OCI-LY7 (cell line): Measurements from ENCODE around the gene SEMA5A. TPM values are rescaled to one million over a fixed set of nuclear protein-coding genes. Genes with fewer than 3 reads are reported as not detected.

Source experiments
- BruUV-seq: library from RNA; stranded (reverse); fragments of 400-500 nt; replicated peaks from 2 replicates; lab custom pipeline; 2021; lab: Mats Ljungman, UMichigan
- CTCF ChIA-PET: fragments of 300-600 bp; sonication (Branson Sonifier 250); formaldehyde crosslinking; loops from one replicate; lab custom pipeline; 2022; ENCODE audit warnings: antibody characterized with exemption; ENCODE audit not compliant: unreplicated experiment; lab: Charles Lee
- POLR2A ChIA-PET: fragments of 300-600 bp; sonication (Branson Sonifier 250); formaldehyde crosslinking; loops from one replicate; lab custom pipeline; 2022; ENCODE audit warnings: antibody characterized with exemption; lab: Charles Lee
- DNase-seq: peaks from one replicate; pipeline ENCODE4 v3.0.0-alpha.2; 2015; ENCODE audit warnings: low spot score
- H2AFZ ChIP-seq: fragments of 200-600 bp; sonication (generic), shearing (Covaris generic); 2 replicates; pipeline ENCODE4 v1.6.1; 2014; ENCODE audit warnings: mild to moderate bottlenecking, antibody characterized with exemption, low read length, moderate library complexity
- H3K27ac ChIP-seq: fragments of 200-600 bp; sonication (generic); 2 replicates; pipeline ENCODE4 v1.5.1; 2014; ENCODE audit warnings: mixed run types, low read depth, mild to moderate bottlenecking, moderate library complexity, low read length, inconsistent platforms; ENCODE audit not compliant: poor library complexity, severe bottlenecking
- H3K36me3 ChIP-seq: fragments of 200-600 bp; sonication (generic); 2 replicates; pipeline ENCODE4 v1.6.1; 2014; ENCODE audit warnings: mild to moderate bottlenecking, antibody characterized with exemption, low read length, moderate library complexity, mixed read lengths; ENCODE audit not compliant: insufficient read depth
- H3K4me1 ChIP-seq: fragments of 200-600 bp; sonication (generic); 2 replicates; pipeline ENCODE4 v1.5.1; 2014; ENCODE audit warnings: mild to moderate bottlenecking, low read length; ENCODE audit not compliant: insufficient read depth, poor library complexity, severe bottlenecking
- H3K4me2 ChIP-seq: fragments of 200-600 bp; sonication (generic); 2 replicates; pipeline ENCODE4 v1.6.1; 2014; ENCODE audit warnings: mild to moderate bottlenecking, low read length
- H3K4me3 ChIP-seq: fragments of 200-600 bp; sonication (generic); 2 replicates; pipeline ENCODE4 v1.5.1; 2014; ENCODE audit warnings: mild to moderate bottlenecking, low read depth, low read length; ENCODE audit not compliant: poor library complexity, severe bottlenecking
- H3K79me2 ChIP-seq: fragments of 200-600 bp; sonication (generic); 2 replicates; pipeline ENCODE4 v1.6.1; 2016; ENCODE audit warnings: low read depth, mild to moderate bottlenecking, low read length, moderate library complexity, mixed read lengths; ENCODE audit not compliant: insufficient read depth
- H3K9me2 ChIP-seq: fragments of 200-600 bp; sonication (generic); 2 replicates; pipeline ENCODE4 v1.6.1; 2016; ENCODE audit warnings: mild to moderate bottlenecking, low read length, mixed read lengths; ENCODE audit not compliant: insufficient read depth
- H3K9me3 ChIP-seq: fragments of 200-600 bp; sonication (generic); 2 replicates; pipeline ENCODE4 v1.6.1; 2014; ENCODE audit warnings: mild to moderate bottlenecking, mixed run types, low read length, mixed read lengths
- H4K20me1 ChIP-seq: fragments of 200-600 bp; sonication (generic); 2 replicates; pipeline ENCODE4 v1.6.1; 2014; ENCODE audit warnings: mild to moderate bottlenecking, antibody characterized with exemption, low read length, moderate library complexity, mixed read lengths; ENCODE audit not compliant: insufficient read depth
- EZH2phosphoT487 ChIP-seq: fragments of 200-600 bp; sonication (generic); IDR thresholded peaks from 2 replicates; pipeline ENCODE4 v1.6.1; 2018; ENCODE audit warnings: low read depth, borderline replicate concordance, mild to moderate bottlenecking, mixed run types, antibody characterized with exemption, low read length, moderate library complexity, mixed read lengths
- intact Hi-C: fragments of 100-400 bp; cut with micrococcal nuclease; formaldehyde crosslinking; loops from one replicate; pipeline ENCODE4 v1.10.0; 2022; ENCODE audit not compliant: unreplicated experiment
- total RNA-seq, 2 experiments: library from RNA; depleted of rRNA in 1 of 2; stranded (reverse); fragments of >200 nt in 1 of 2; shearing (Covaris generic) in 1 of 2; gene quantifications; 2 replicates each; pipeline ENCODE4 v1.2.3, GENCODE V29; 2014 to 2022
- TF ChIP-seq, protein P1 (sequence below): fragments of 200-600 bp; sonication (generic); conservative IDR thresholded peaks from 2 replicates; pipeline ENCODE4 v1.5.1; 2014; ENCODE audit warnings: mild to moderate bottlenecking, antibody characterized with exemption, low read length, moderate library complexity, mixed read lengths

The SEMA5A gene
- total RNA-seq, 2 experiments from 2014 or later, result not detected

DNA sequence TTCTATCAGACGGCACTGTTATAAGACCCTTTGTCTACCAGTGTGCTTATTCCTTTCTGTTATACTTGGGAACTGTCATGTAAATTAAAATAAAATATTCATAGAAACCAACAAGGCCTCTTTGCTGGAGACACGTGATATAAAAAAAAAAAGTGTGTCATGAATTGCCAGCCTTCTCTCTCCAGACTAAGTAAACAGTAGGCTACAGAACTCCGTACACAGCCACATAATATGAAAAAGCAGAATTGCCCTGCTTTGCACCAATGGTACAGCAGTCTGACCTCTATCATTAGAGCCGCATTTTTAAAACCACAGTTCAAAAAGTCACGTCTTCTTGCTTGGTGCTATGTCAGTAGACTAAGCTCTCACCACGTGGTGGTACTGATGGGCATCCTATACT lies 231.3 kb downstream of the SEMA5A start:
- Histone ChIP-seq H3K4me1 (no peaks in the 10 kb centered on the region), H3K9me3 (no peaks in the 10 kb centered on the region), H3K9me2 (no peaks in the 10 kb centered on the region), H3K79me2 (no peaks in the 10 kb centered on the region), H3K27ac (no peak overlapping the region), H4K20me1 (no peaks in the 10 kb centered on the region), H3K4me3 (no peak overlapping the region), H3K4me2 (no peak overlapping the region), H3K36me3 (no peaks in the 10 kb centered on the region), H2AFZ (no peak overlapping the region)
- TF ChIP-seq, protein P1, sequence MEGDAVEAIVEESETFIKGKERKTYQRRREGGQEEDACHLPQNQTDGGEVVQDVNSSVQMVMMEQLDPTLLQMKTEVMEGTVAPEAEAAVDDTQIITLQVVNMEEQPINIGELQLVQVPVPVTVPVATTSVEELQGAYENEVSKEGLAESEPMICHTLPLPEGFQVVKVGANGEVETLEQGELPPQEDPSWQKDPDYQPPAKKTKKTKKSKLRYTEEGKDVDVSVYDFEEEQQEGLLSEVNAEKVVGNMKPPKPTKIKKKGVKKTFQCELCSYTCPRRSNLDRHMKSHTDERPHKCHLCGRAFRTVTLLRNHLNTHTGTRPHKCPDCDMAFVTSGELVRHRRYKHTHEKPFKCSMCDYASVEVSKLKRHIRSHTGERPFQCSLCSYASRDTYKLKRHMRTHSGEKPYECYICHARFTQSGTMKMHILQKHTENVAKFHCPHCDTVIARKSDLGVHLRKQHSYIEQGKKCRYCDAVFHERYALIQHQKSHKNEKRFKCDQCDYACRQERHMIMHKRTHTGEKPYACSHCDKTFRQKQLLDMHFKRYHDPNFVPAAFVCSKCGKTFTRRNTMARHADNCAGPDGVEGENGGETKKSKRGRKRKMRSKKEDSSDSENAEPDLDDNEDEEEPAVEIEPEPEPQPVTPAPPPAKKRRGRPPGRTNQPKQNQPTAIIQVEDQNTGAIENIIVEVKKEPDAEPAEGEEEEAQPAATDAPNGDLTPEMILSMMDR, result no peak
- TF ChIP-seq EZH2phosphoT487, result no peak
- CTCF ChIA-PET, result no interaction called here
- intact Hi-C loops, result no loop called here
- no peak for DNase-seq
- no TSS peak for BruUV-seq
- POLR2A ChIA-PET, result no interaction called here

DNA sequence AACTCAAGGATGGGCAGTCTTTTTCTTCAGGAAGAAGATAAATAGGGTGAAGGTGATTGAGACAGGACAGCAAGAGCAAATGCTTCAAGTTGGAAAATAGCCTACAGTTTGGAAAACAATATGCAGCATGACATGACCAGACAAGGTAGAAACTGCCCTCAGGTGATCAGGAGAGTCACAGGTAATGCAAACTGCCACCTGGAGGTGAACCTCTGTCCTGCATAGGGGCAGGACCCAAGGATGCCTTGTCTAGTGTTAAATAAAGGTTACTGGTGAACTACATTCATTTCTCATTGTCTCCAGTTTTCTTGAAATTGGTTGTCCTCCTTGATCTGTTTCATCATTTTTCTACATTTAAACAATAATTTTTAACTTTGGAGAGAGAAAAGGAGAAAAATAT lies 232.1 kb downstream of the SEMA5A start:
- H3K4me1 ChIP-seq, result no peaks in the 10 kb centered on the region
- H2AFZ ChIP-seq, result no peak overlapping the region
- intact Hi-C loops, result no loop called here
- H3K4me3 ChIP-seq, result no peak overlapping the region
- no peak for TF ChIP-seq EZH2phosphoT487
- TF ChIP-seq, protein P1, result peak; percentile 26; the same call in 1 of the 2 replicates
- no TSS peak for BruUV-seq
- no peak for DNase-seq
- ChIA-PET POLR2A (no interaction called here), CTCF (no interaction called here)
- no peaks in the 10 kb centered on the region for H3K36me3 ChIP-seq
- H3K79me2 ChIP-seq, result no peaks in the 10 kb centered on the region
- H3K9me3 ChIP-seq, result no peaks in the 10 kb centered on the region
- no peak overlapping the region for H3K4me2 ChIP-seq
- no peaks in the 10 kb centered on the region for H4K20me1 ChIP-seq
- H3K9me2 ChIP-seq, result no peaks in the 10 kb centered on the region
- H3K27ac ChIP-seq, result no peak overlapping the region

DNA sequence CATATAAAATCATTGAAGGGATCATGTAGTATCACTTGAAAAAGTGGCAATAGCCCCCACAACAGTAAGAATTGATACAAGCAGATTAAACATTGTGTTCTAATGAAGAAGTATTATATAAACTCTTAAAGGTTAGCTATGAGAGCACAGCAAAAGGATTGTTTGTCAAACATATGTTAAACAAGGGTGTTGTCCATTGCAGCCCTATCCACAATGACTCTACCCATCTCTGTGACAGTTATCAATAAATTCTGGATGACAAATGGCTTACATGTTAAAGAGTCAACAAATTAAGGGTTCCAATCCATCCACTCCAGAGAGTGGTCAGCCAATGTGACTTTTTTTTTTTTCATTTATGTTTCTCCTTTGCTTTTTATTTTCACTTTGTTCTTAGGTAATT lies 238.7 kb downstream of the SEMA5A start:
- Histone ChIP-seq H2AFZ (no peak overlapping the region), H3K4me3 (no peak overlapping the region), H3K79me2 (no peaks in the 10 kb centered on the region), H3K4me1 (no peaks in the 10 kb centered on the region), H3K36me3 (no peaks in the 10 kb centered on the region), H3K9me2 (no peaks in the 10 kb centered on the region), H4K20me1 (no peaks in the 10 kb centered on the region), H3K27ac (no peak overlapping the region), H3K4me2 (no peak overlapping the region), H3K9me3 (no peaks in the 10 kb centered on the region)
- no TSS peak for BruUV-seq
- ChIA-PET CTCF (no interaction called here), POLR2A (interaction anchor here (0.6 kb wide), 1 partner anchor 778 kb away, joined by 3 read pairs; no protein-coding TSS in a partner anchor)
- TF ChIP-seq, protein P1, result no peak
- no peak for TF ChIP-seq EZH2phosphoT487
- intact Hi-C loops, result no loop called here
- no peak for DNase-seq
